Neural progenitor cell (in vitro differentiated cells): ENCODE measurements around the gene CD99. TPM values are rescaled to one million over a fixed set of nuclear protein-coding genes. Genes with fewer than 3 reads are reported as not detected.

Experiments
- DNase-seq: peaks from one replicate; pipeline ENCODE4 v3.0.0-alpha.2; 2016; ENCODE audit warnings: low spot score
- H2AFZ ChIP-seq: fragments of 200-600 bp; sonication (generic); replicated peaks from 2 replicates; pipeline ENCODE4 v1.6.1; 2016; ENCODE audit warnings: antibody characterized with exemption
- H3F3A ChIP-seq: fragments of 200-600 bp; sonication (generic); 2 replicates; pipeline ENCODE4 v1.6.1; 2016; ENCODE audit warnings: antibody characterized with exemption, low read depth
- H3K27ac ChIP-seq: fragments of 200-600 bp; sonication (generic); 2 replicates; pipeline ENCODE4 v1.5.1; 2016; ENCODE audit warnings: mild to moderate bottlenecking
- H3K27me3 ChIP-seq: fragments of 200-600 bp; sonication (generic); 2 replicates; pipeline ENCODE4 v1.6.1; 2016; ENCODE audit warnings: mild to moderate bottlenecking, moderate library complexity
- H3K36me3 ChIP-seq: fragments of 200-600 bp; sonication (generic); 2 replicates; pipeline ENCODE4 v1.5.1; 2016
- H3K4me1 ChIP-seq: fragments of 200-600 bp; sonication (generic); 2 replicates; pipeline ENCODE4 v1.6.1; 2016; ENCODE audit warnings: mixed run types
- H3K4me2 ChIP-seq: fragments of 200-600 bp; sonication (generic); 2 replicates; pipeline ENCODE4 v1.6.1; 2016
- H3K4me3 ChIP-seq: fragments of 200-600 bp; sonication (generic); 2 replicates; pipeline ENCODE4 v1.5.1; 2016
- H3K79me2 ChIP-seq: fragments of 200-600 bp; sonication (generic); 2 replicates; pipeline ENCODE4 v1.6.1; 2016; ENCODE audit warnings: low read depth
- H3K9ac ChIP-seq: fragments of 200-600 bp; sonication (generic); 2 replicates; pipeline ENCODE4 v1.6.1; 2016
- H3K9me3 ChIP-seq: fragments of 200-600 bp; sonication (generic); 2 replicates; pipeline ENCODE4 v1.5.1; 2016; ENCODE audit warnings: low read depth
- H4K20me1 ChIP-seq: fragments of 200-600 bp; sonication (generic); 2 replicates; pipeline ENCODE4 v1.6.1; 2016; ENCODE audit warnings: low read depth
- H3K27ac Mint-ChIP-seq: 3 replicates; pipeline ENCODE4 v1.8.0; 2021; ENCODE audit warnings: mixed read lengths
- H3K27me3 Mint-ChIP-seq: 2 replicates; pipeline ENCODE4 v1.8.0; 2022; ENCODE audit warnings: low read depth, mild to moderate bottlenecking, inconsistent platforms, moderate library complexity, mixed read lengths; ENCODE audit not compliant: insufficient read depth
- H3K36me3 Mint-ChIP-seq: 3 replicates; pipeline ENCODE4 v1.8.0; 2021; ENCODE audit warnings: mixed read lengths
- H3K4me1 Mint-ChIP-seq: 3 replicates; pipeline ENCODE4 v1.8.0; 2021; ENCODE audit warnings: mixed read lengths
- H3K4me3 Mint-ChIP-seq: 3 replicates; pipeline ENCODE4 v1.8.0; 2021; ENCODE audit warnings: mild to moderate bottlenecking, moderate library complexity, mixed read lengths
- H3K9me3 Mint-ChIP-seq: 3 replicates; pipeline ENCODE4 v1.8.0; 2020; ENCODE audit warnings: mixed read lengths
- EZH2 ChIP-seq: fragments of 200-600 bp; sonication (generic); IDR thresholded peaks from 2 replicates; pipeline ENCODE4 v1.6.1; 2017; ENCODE audit warnings: antibody characterized with exemption, mild to moderate bottlenecking, moderate library complexity
- EZH2phosphoT487 ChIP-seq: fragments of 200-600 bp; sonication (generic); IDR thresholded peaks from 2 replicates; pipeline ENCODE4 v1.6.1; 2017; ENCODE audit warnings: antibody characterized with exemption
- total RNA-seq: library from RNA; depleted of rRNA; stranded (reverse); fragments of >200 nt; gene quantifications from 2 replicates; pipeline ENCODE4 v1.2.3, GENCODE V29; 2015; ENCODE audit warnings: low replicate concordance
- TF ChIP-seq, protein P1 (sequence below): fragments of 200-600 bp; sonication (generic); IDR thresholded peaks from 2 replicates; pipeline ENCODE4 v1.5.1; 2017; ENCODE audit warnings: antibody characterized with exemption, mild to moderate bottlenecking

Gene CD99
- total RNA-seq, 1 donor from 2014 or later, result 81.8 TPM

DNA sequence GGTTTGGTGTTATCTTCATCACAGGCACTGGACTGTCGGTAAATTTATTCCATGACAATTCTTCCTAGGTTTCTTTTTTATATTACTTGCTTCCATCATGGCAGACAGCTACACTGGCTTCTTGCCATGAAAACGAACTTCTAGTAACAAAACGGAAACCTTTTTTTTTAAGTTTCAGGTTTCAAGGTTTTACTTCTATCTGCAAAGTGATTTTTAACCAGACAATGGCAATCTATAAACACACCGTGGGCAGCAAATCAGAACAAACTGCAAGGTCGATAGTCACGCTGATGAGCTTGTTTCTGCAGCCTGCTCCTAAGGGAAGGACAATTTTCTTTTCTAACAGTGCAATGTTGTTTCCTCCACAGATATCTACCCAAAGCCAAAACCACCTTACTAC lies 90.6 kb downstream of the CD99 start:
- no peaks in the 10 kb centered on the region for H3K79me2 ChIP-seq
- Mint-ChIP-seq H3K4me3 (no peak overlapping the region), H3K36me3 (no peaks in the 10 kb centered on the region), H3K4me1 (peaks cover 30% of the 10 kb centered on the region), H3K27me3 (peaks cover 10% of the 10 kb centered on the region), H3K27ac (no peak overlapping the region), H3K9me3 (no peaks in the 10 kb centered on the region)
- no peak for DNase-seq
- H3K4me3 ChIP-seq, result no peak overlapping the region
- H3F3A ChIP-seq, result peaks cover 22% of the 10 kb centered on the region
- H3K9ac ChIP-seq, result no peak overlapping the region
- H3K9me3 ChIP-seq, result no peaks in the 10 kb centered on the region
- H3K4me1 ChIP-seq, result peaks cover 26% of the 10 kb centered on the region
- H2AFZ ChIP-seq, result peak overlapping the region; percentile 77
- no peak overlapping the region for H3K4me2 ChIP-seq
- no peaks in the 10 kb centered on the region for H3K27me3 ChIP-seq
- no peaks in the 10 kb centered on the region for H3K36me3 ChIP-seq
- no peak overlapping the region for H3K27ac ChIP-seq
- no peaks in the 10 kb centered on the region for H4K20me1 ChIP-seq
- TF ChIP-seq, protein P1, sequence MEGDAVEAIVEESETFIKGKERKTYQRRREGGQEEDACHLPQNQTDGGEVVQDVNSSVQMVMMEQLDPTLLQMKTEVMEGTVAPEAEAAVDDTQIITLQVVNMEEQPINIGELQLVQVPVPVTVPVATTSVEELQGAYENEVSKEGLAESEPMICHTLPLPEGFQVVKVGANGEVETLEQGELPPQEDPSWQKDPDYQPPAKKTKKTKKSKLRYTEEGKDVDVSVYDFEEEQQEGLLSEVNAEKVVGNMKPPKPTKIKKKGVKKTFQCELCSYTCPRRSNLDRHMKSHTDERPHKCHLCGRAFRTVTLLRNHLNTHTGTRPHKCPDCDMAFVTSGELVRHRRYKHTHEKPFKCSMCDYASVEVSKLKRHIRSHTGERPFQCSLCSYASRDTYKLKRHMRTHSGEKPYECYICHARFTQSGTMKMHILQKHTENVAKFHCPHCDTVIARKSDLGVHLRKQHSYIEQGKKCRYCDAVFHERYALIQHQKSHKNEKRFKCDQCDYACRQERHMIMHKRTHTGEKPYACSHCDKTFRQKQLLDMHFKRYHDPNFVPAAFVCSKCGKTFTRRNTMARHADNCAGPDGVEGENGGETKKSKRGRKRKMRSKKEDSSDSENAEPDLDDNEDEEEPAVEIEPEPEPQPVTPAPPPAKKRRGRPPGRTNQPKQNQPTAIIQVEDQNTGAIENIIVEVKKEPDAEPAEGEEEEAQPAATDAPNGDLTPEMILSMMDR, result no peak

DNA sequence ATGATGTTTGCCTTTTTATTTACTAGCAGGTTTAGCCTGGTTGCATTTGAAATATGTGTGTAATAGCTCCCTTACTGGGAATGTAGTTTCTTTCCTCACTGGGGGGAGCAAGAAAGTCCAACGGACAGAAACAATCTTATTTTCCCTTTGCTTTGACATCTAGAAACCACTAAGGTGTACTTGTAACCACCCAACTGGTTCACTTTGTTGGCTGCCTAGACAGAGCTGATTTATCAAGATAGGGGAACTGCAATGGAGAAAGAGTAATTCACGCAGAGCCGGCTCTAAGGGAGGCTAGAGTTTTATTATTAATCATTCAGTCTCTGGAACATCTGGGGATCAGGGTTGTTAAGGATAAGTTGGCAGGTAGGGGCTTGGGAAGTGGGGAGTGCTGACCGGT lies 91.1 kb downstream of the CD99 start:
- Histone ChIP-seq H3K9me3 (no peaks in the 10 kb centered on the region), H3K9ac (no peak overlapping the region), H3K27me3 (no peaks in the 10 kb centered on the region), H3K4me2 (no peak overlapping the region), H4K20me1 (no peaks in the 10 kb centered on the region), H3K4me1 (peaks cover 26% of the 10 kb centered on the region), H3K4me3 (no peak overlapping the region), H3K27ac (no peak overlapping the region), H2AFZ (peak overlapping the region; percentile 77), H3K79me2 (no peaks in the 10 kb centered on the region), H3K36me3 (no peaks in the 10 kb centered on the region), H3F3A (peaks cover 22% of the 10 kb centered on the region)
- Mint-ChIP-seq H3K4me1 (peaks cover 30% of the 10 kb centered on the region), H3K27ac (no peak overlapping the region), H3K27me3 (peaks cover 10% of the 10 kb centered on the region), H3K9me3 (no peaks in the 10 kb centered on the region), H3K36me3 (no peaks in the 10 kb centered on the region), H3K4me3 (no peak overlapping the region)
- DNase-seq, result no peak
- TF ChIP-seq, protein P1, result no peak
- TF ChIP-seq EZH2 (no peak), EZH2phosphoT487 (no peak)

DNA sequence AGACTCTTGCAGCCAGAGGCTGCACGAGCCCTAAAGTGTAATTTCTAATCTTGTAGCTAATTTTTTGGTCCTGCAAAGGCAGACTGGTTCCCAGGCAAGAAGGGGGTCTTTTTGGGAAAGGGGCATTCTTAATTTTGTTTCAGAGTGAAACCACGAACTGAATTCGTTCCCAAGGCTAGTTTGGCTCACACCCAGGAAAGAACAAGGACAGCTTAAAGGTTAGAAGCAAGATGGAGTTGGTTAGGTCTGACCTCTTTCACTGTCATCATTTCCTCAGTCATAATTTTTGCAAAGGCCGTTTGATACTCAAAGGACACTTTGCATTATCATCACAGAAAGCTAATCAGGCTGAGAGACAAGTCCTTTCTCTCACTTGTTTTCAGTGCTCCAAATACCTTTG lies 91.7 kb downstream of the CD99 start:
- Histone ChIP-seq H3F3A (peaks cover 22% of the 10 kb centered on the region), H3K9me3 (no peaks in the 10 kb centered on the region), H2AFZ (peak overlapping the region; percentile 77), H3K4me3 (no peak overlapping the region), H3K79me2 (no peaks in the 10 kb centered on the region), H3K27ac (no peak overlapping the region), H3K4me2 (no peak overlapping the region), H3K9ac (no peak overlapping the region), H4K20me1 (no peaks in the 10 kb centered on the region), H3K4me1 (peaks cover 26% of the 10 kb centered on the region), H3K27me3 (no peaks in the 10 kb centered on the region), H3K36me3 (no peaks in the 10 kb centered on the region)
- H3K4me1 Mint-ChIP-seq, result peaks cover 30% of the 10 kb centered on the region
- no peak for DNase-seq
- no peaks in the 10 kb centered on the region for H3K9me3 Mint-ChIP-seq
- H3K4me3 Mint-ChIP-seq, result no peak overlapping the region
- H3K27me3 Mint-ChIP-seq, result peaks cover 10% of the 10 kb centered on the region
- no peak overlapping the region for H3K27ac Mint-ChIP-seq
- TF ChIP-seq EZH2phosphoT487 (no peak), EZH2 (no peak)
- TF ChIP-seq, protein P1, result no peak
- H3K36me3 Mint-ChIP-seq, result no peaks in the 10 kb centered on the region

DNA sequence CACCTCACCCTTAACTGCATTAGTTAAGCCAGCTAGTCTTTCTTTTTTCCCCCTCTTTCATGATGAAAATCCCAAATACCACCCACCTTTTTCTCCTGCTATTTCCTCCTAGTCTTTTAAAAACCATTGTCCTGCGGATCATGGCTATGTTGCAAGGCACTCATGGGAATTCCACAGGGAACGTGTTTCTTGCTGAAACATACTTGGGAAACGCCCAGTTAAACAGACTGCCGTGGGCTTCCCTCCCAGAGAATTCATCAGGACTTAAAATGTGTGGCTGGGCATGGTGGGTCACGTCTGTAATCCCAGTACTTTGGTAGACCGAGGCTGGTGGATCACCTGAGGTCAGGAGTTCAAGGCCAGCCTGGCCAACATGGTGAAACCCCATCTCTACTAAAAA lies 92.9 kb downstream of the CD99 start:
- H3K27ac Mint-ChIP-seq, result no peak overlapping the region
- Histone ChIP-seq H3K27ac (no peak overlapping the region), H3K9me3 (no peaks in the 10 kb centered on the region), H4K20me1 (no peaks in the 10 kb centered on the region), H3F3A (peaks cover 22% of the 10 kb centered on the region), H3K36me3 (no peaks in the 10 kb centered on the region), H2AFZ (no peak overlapping the region), H3K79me2 (no peaks in the 10 kb centered on the region), H3K27me3 (no peaks in the 10 kb centered on the region), H3K4me3 (no peak overlapping the region), H3K4me2 (no peak overlapping the region), H3K4me1 (peaks cover 26% of the 10 kb centered on the region), H3K9ac (no peak overlapping the region)
- no peak for DNase-seq
- no peak overlapping the region for H3K4me3 Mint-ChIP-seq
- TF ChIP-seq EZH2phosphoT487 (no peak), EZH2 (no peak)
- TF ChIP-seq, protein P1, result no peak
- H3K27me3 Mint-ChIP-seq, result peaks cover 8% of the 10 kb centered on the region
- no peaks in the 10 kb centered on the region for H3K36me3 Mint-ChIP-seq
- no peaks in the 10 kb centered on the region for H3K9me3 Mint-ChIP-seq
- H3K4me1 Mint-ChIP-seq, result peaks cover 30% of the 10 kb centered on the region
